ENCODE data around the gene ZNF90.
"Not testable (repeated sequence)": the region's sequence is repeated elsewhere in the genome, so short reads cannot be mapped to it uniquely, and the experiment has no call there.

Gene ZNF90

DNA sequence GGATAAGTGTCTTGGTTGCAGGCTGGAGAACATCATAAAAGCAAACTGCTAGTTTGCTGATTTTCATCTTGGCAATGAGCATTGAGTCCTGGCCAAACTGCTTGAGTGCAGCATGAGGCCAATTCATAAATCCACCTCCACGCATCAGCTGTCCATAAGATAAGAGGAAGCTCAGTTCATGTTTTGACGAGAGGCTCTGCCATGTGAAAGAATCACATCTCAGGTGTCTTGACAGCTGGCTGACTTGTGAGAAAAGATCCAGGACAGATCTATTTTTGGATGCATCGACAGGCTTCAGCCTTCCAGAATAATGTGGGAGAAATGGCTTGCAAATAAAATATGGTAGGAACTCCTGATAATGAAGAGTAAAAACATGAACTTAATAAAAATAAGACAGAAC lies 33.1 kb upstream of the ZNF90 start:
- no peak for TF ChIP-seq CTCF (IDR thresholded peaks at IDR 0.05; ENCODE audit: unreplicated experiment in 3 of 3)
- H3K27me3 Mint-ChIP-seq (ENCODE audit: low read depth): peaks cover 6% of the 10 kb centered on the region
- peaks cover under 1% of the 10 kb centered on the region for H3K9me3 Mint-ChIP-seq
- peak overlapping the region in 2 of 3 experiments; percentile 14 to 22 for H3K27ac Mint-ChIP-seq
- H3K4me3 Mint-ChIP-seq: peak overlapping the region in 1 of 3 experiments; percentile 14
- peaks cover 23% of the 10 kb centered on the region for H3K4me1 Mint-ChIP-seq
- H3K36me3 Mint-ChIP-seq (ENCODE audit: low read depth): no peaks in the 10 kb centered on the region

DNA sequence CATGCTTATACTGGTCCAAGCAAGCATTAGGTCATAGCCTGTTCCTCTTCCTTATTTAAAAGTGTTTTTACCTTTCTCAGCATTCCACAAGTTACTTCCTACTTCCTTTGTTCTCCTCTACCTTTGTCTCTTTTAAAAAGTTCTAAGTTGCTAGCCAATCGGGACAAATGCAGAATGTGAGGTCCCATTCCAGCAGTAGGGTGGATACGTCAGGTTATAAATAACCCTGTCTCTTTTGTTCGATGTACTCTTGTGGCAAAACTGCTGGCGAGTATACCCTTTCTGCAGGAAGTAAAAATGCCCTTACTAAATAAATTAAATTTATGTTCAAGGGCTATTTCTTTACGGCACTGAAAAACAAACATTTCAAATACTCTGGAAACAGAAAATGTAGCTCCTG lies 32.1 kb upstream of the ZNF90 start:
- H3K27ac Mint-ChIP-seq: not testable (repeated sequence)

GRCh38 chr19:20051841-20052768 lies 25.7 kb upstream of the ZNF90 start:
- Mint-ChIP-seq H3K4me3 (peak overlapping the region; percentile 98 to 99 (median 99)), H3K27me3 (ENCODE audit: low read depth) (peaks cover 5% of the 10 kb centered on the region)
- no peak for TF ChIP-seq CTCF (IDR thresholded peaks at IDR 0.05; ENCODE audit: unreplicated experiment in 3 of 3)

More for the DNA sequence above, 32.1 kb upstream of the ZNF90 start:
- peaks cover 23% of the 10 kb centered on the region for H3K4me1 Mint-ChIP-seq
- not testable (repeated sequence) for H3K9me3 Mint-ChIP-seq; H3K36me3 Mint-ChIP-seq (ENCODE audit: low read depth); H3K4me3 Mint-ChIP-seq; H3K27me3 Mint-ChIP-seq (ENCODE audit: low read depth)

DNA sequence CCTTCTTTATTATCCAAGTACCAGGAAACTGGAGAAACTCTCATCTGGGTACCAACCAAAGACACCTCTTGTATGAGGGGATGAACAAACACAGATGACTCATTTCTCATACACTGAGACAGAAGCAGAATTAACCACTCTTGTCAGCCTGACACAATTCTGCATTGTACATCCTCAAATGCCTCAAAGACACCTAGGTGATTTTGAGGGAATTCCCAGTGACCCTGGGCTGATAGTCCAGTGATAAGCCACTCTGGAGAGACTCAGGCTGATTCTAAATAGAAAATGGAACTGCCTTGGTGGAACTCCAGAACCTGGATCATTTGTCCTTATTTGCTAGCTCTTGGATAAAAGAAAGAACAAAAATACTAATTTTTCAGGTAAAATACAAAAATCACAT lies 19.1 kb upstream of the ZNF90 start:
- H3K4me1 Mint-ChIP-seq; H3K4me3 Mint-ChIP-seq; H3K9me3 Mint-ChIP-seq; H3K27ac Mint-ChIP-seq; H3K27me3 Mint-ChIP-seq (ENCODE audit: low read depth); H3K36me3 Mint-ChIP-seq (ENCODE audit: low read depth): not testable (repeated sequence)

More at GRCh38 chr19:20051841-20052768, 25.7 kb upstream of the ZNF90 start:
- Mint-ChIP-seq H3K27ac (peak overlapping the region; percentile 71 to 95 (median 94)), H3K9me3 (no peaks in the 10 kb centered on the region), H3K4me1 (no peaks in the 10 kb centered on the region), H3K36me3 (ENCODE audit: low read depth) (no peaks in the 10 kb centered on the region)

DNA sequence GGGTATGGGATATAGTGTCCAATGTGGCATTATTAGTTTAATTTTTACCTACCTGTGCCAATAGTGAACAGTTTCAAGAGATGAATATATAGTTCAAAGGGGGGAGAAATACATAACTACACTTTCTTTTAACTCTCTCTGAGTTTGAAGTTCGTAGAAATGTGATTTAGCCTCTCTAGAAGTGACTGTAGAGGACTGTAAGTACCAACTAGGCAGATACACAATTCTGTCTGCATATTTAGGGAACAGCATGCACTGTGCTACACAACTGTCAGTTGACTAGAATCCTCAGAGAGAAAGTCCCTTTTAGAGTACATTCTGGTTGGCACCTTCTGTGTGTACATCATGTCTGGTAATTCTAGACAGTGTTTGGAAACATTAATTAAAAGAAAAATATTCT lies 17.5 kb upstream of the ZNF90 start:
- Mint-ChIP-seq H3K27me3 (ENCODE audit: low read depth) (no peaks in the 10 kb centered on the region), H3K36me3 (ENCODE audit: low read depth) (no peaks in the 10 kb centered on the region), H3K4me1 (no peaks in the 10 kb centered on the region), H3K4me3 (no peak overlapping the region), H3K27ac (no peak overlapping the region), H3K9me3 (peaks cover 2% of the 10 kb centered on the region)
- no peak for TF ChIP-seq CTCF (IDR thresholded peaks at IDR 0.05; ENCODE audit: unreplicated experiment in 3 of 3)

DNA sequence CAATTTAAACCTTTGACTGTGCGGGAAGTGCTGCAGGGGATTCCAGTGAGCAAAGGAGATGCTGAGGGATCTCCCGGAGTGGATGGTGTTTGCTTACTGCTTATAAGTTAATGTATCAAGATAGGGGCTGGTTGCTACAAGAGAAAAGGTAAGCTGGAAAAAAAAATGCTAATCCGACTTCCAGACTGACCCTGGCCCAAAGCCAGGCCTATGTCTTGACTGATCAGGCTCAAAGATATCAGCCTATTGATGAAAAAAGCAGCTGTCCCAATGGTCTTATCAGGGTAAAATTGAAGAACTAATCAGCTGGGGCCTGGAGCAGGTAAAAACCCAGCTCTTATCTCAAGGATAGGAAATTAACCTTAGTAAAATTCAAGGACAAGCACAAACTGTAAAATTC lies 10.9 kb upstream of the ZNF90 start:
- H3K4me3 Mint-ChIP-seq: no peak overlapping the region
- no peak for TF ChIP-seq CTCF (IDR thresholded peaks at IDR 0.05; ENCODE audit: unreplicated experiment in 3 of 3)
- peaks cover 23% of the 10 kb centered on the region for H3K9me3 Mint-ChIP-seq
- H3K4me1 Mint-ChIP-seq: no peaks in the 10 kb centered on the region
- H3K27me3 Mint-ChIP-seq (ENCODE audit: low read depth): peaks cover 4% of the 10 kb centered on the region
- no peak overlapping the region for H3K27ac Mint-ChIP-seq
- H3K36me3 Mint-ChIP-seq (ENCODE audit: low read depth): no peaks in the 10 kb centered on the region

DNA sequence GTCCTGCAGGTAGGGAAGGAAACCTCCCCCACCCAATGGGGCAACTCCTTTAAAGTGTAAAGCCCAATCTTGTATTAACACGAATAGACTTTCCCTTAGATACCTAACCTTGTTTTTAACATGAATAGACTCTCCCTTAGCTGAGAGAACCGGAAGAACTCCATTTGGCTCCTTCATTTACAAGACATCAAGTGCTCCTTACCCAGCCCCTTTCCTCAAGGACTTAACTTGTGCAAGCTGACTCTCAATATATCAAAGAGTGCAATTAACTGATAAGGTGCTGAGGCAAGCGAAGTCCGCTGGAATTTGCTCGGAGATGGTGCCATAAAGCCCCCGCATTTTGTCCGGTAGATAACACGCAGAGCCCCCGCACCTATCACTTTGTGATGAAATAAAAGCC lies 9.9 kb upstream of the ZNF90 start:
- Mint-ChIP-seq H3K4me1 (no peaks in the 10 kb centered on the region), H3K36me3 (ENCODE audit: low read depth) (no peaks in the 10 kb centered on the region), H3K9me3 (peaks cover 24% of the 10 kb centered on the region), H3K27ac (no peak overlapping the region), H3K27me3 (ENCODE audit: low read depth) (peaks cover 6% of the 10 kb centered on the region), H3K4me3 (no peak overlapping the region)
- no peak for TF ChIP-seq CTCF (IDR thresholded peaks at IDR 0.05; ENCODE audit: unreplicated experiment in 3 of 3)

DNA sequence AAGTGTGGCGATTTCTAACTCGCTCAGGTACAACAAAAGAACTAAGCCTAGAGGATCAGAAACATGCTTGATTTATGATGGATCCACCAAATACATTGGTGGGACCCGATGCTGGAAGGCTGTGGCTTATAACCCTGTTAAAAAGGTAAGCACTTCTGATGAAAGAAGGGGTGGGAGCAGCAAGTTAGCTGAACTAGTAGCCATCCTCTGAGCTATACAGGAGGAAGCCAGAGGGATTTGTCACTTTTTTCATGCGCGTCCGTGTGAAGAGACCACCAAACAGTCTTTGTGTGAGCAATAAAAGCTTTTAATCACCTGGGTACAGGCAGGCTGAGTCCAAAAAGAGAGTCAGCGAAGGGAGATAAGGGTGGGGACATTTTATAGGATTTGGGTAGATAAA lies 9.2 kb upstream of the ZNF90 start:
- H3K27ac Mint-ChIP-seq; H3K27me3 Mint-ChIP-seq (ENCODE audit: low read depth); H3K36me3 Mint-ChIP-seq (ENCODE audit: low read depth); H3K4me1 Mint-ChIP-seq; H3K4me3 Mint-ChIP-seq: not testable (repeated sequence)
- peaks cover 24% of the 10 kb centered on the region for H3K9me3 Mint-ChIP-seq
